HG03575 (cell line): Measurements from ENCODE around the gene CABLES1.
"Not testable (repeated sequence)": the region's sequence is repeated elsewhere in the genome, so short reads cannot be mapped to it uniquely, and the experiment has no call there.

Experiments used
- ATAC-seq: cut with Tn5 transposase; IDR thresholded peaks from one replicate; pipeline ENCODE4 v1.9.1; 2021; ENCODE audit not compliant: unreplicated experiment, insufficient number of reproducible peaks, low FRiP score; ENCODE audit errors: extremely low read depth

Gene CABLES1

GRCh38 chr18:23108496-23108895, 26.8 kb upstream of the CABLES1 start:
- no peak for ATAC-seq

- ATAC-seq = not testable (repeated sequence)
Observed at GRCh38 chr18:23109163-23109562, 26.1 kb upstream of the CABLES1 start.

GRCh38 chr18:23113576-23113975, 21.7 kb upstream of the CABLES1 start:
- ATAC-seq = no peak

GRCh38 chr18:23114171-23114881, 21.0 kb upstream of the CABLES1 start:
- ATAC-seq = no peak

- ATAC-seq = no peak
Observed at GRCh38 chr18:23114911-23115310, 20.4 kb upstream of the CABLES1 start.

- no peak for ATAC-seq
Observed at GRCh38 chr18:23115683-23116096, 19.6 kb upstream of the CABLES1 start.

- ATAC-seq = no peak
Observed at GRCh38 chr18:23121133-23121532, 14.2 kb upstream of the CABLES1 start.

GRCh38 chr18:23122334-23123229, 12.7 kb upstream of the CABLES1 start:
- ATAC-seq = no peak

GRCh38 chr18:23126376-23127056, 8.8 kb upstream of the CABLES1 start:
- ATAC-seq = no peak

- no peak for ATAC-seq
Observed at GRCh38 chr18:23127090-23127489, 8.2 kb upstream of the CABLES1 start.

- no peak for ATAC-seq
Observed at GRCh38 chr18:23129355-23130002, 5.8 kb upstream of the CABLES1 start.

GRCh38 chr18:23131693-23132319, 3.5 kb upstream of the CABLES1 start:
- no peak for ATAC-seq

GRCh38 chr18:23133860-23134779, 1.2 kb upstream of the CABLES1 start:
- ATAC-seq = no peak

GRCh38 chr18:23135550-23136325, 453 bp downstream of the CABLES1 start:
- no peak for ATAC-seq

GRCh38 chr18:23136326-23137096, 1.2 kb downstream of the CABLES1 start:
- ATAC-seq = no peak

- no peak for ATAC-seq
Observed at GRCh38 chr18:23137097-23137635, 1.9 kb downstream of the CABLES1 start.
